Measurements from ENCODE around the gene MROH7. TPM values are rescaled to one million over a fixed set of nuclear protein-coding genes. Genes with fewer than 3 reads are reported as not detected.

The MROH7 gene
- polyA plus RNA-seq, 3 donors: 1.1 TPM; not detected in 2

- no peak overlapping the region for H3K27ac ChIP-seq (ENCODE audit: low read depth in 1 of 2, low read length in 2 of 2)
- no peak for TF ChIP-seq CTCF (IDR thresholded peaks at IDR 0.05)
- H3K27me3 Mint-ChIP-seq (ENCODE audit: low read depth in 3 of 3): peaks cover 0 to 2% (median 0%) of the 10 kb centered on the region in 3 donors
- H2AFZ ChIP-seq (ENCODE audit: insufficient read depth, low read depth, low read length, poor library complexity, severe bottlenecking): no peak overlapping the region
- no peaks in the 10 kb centered on the region for H4K20me1 ChIP-seq (ENCODE audit: insufficient read depth, low read length)
- H3K27ac Mint-ChIP-seq: no peak overlapping the region
- H3K9me3 Mint-ChIP-seq: no peaks in the 10 kb centered on the region
- no peak overlapping the region for H3K4me3 Mint-ChIP-seq
- no peak overlapping the region for H3K4me2 ChIP-seq (replicated peaks; ENCODE audit: extremely low read depth, low read length, poor library complexity, severe bottlenecking)
- no peaks in the 10 kb centered on the region for H3K36me3 Mint-ChIP-seq
- no peak overlapping the region for H3K9ac ChIP-seq (ENCODE audit: insufficient read depth, low read length, poor library complexity, severe bottlenecking)
- H3K27me3 ChIP-seq (ENCODE audit: control insufficient read depth in 2 of 2, insufficient read depth in 2 of 2, low read length in 2 of 2): no peaks in the 10 kb centered on the region
- no peaks in the 10 kb centered on the region for H3K4me1 ChIP-seq (ENCODE audit: control insufficient read depth in 1 of 2, insufficient read depth in 2 of 2, low read length in 2 of 2)
- no peaks in the 10 kb centered on the region for H3K36me3 ChIP-seq (replicated peaks in 1 of 2; ENCODE audit: control insufficient read depth in 1 of 2, insufficient read depth in 2 of 2, low read length in 2 of 2)
- intact Hi-C loops (cut with micrococcal nuclease): no loop called here
- no peaks in the 10 kb centered on the region for H3K9me3 ChIP-seq (replicated peaks in 1 of 2; ENCODE audit: control insufficient read depth in 1 of 2, insufficient read depth in 1 of 2, low read length in 2 of 2)
- H3K4me1 Mint-ChIP-seq: no peaks in the 10 kb centered on the region
- H3K79me2 ChIP-seq (ENCODE audit: insufficient read depth, low read length): no peaks in the 10 kb centered on the region
- WGBS (ENCODE audit: insufficient coverage): 98% methylated on average over 5 of the region's 8 CpGs
- H3K4me3 ChIP-seq (replicated peaks in 1 of 3; ENCODE audit: low read depth in 2 of 3, low read length in 3 of 3): no peak overlapping the region
- no peak for DNase-seq
These were observed 56.8 kb downstream of the MROH7 start for GRCh38 chr1:54698346-54698745.

- H3K27ac ChIP-seq (ENCODE audit: low read depth in 1 of 2, low read length in 2 of 2): no peak overlapping the region
- peaks cover 0 to 2% (median 0%) of the 10 kb centered on the region in 3 donors for H3K27me3 Mint-ChIP-seq (ENCODE audit: low read depth in 3 of 3)
- no peak overlapping the region for H2AFZ ChIP-seq (ENCODE audit: insufficient read depth, low read depth, low read length, poor library complexity, severe bottlenecking)
- TF ChIP-seq CTCF (IDR thresholded peaks at IDR 0.05): no peak
- no peak overlapping the region for H3K4me3 Mint-ChIP-seq
- peak overlapping the region in 1 of 7 donors; percentile 58 for H3K27ac Mint-ChIP-seq
- WGBS (ENCODE audit: insufficient coverage): 85% methylated on average over 8 of the region's 11 CpGs
- no peak overlapping the region for H3K9ac ChIP-seq (ENCODE audit: insufficient read depth, low read length, poor library complexity, severe bottlenecking)
- no peaks in the 10 kb centered on the region for H3K36me3 Mint-ChIP-seq
- H3K4me3 ChIP-seq (replicated peaks in 1 of 3; ENCODE audit: low read depth in 2 of 3, low read length in 3 of 3): no peak overlapping the region
- H3K4me1 ChIP-seq (ENCODE audit: control insufficient read depth in 1 of 2, insufficient read depth in 2 of 2, low read length in 2 of 2): no peaks in the 10 kb centered on the region
- no peaks in the 10 kb centered on the region for H4K20me1 ChIP-seq (ENCODE audit: insufficient read depth, low read length)
- no peaks in the 10 kb centered on the region for H3K9me3 Mint-ChIP-seq
- no peak for DNase-seq
- intact Hi-C loops (cut with micrococcal nuclease): no loop called here
- H3K36me3 ChIP-seq (replicated peaks in 1 of 2; ENCODE audit: control insufficient read depth in 1 of 2, insufficient read depth in 2 of 2, low read length in 2 of 2): no peaks in the 10 kb centered on the region
- no peaks in the 10 kb centered on the region for H3K4me1 Mint-ChIP-seq
- H3K4me2 ChIP-seq (replicated peaks; ENCODE audit: extremely low read depth, low read length, poor library complexity, severe bottlenecking): no peak overlapping the region
- no peaks in the 10 kb centered on the region for H3K9me3 ChIP-seq (replicated peaks in 1 of 2; ENCODE audit: control insufficient read depth in 1 of 2, insufficient read depth in 1 of 2, low read length in 2 of 2)
- H3K79me2 ChIP-seq (ENCODE audit: insufficient read depth, low read length): no peaks in the 10 kb centered on the region
- no peaks in the 10 kb centered on the region for H3K27me3 ChIP-seq (ENCODE audit: control insufficient read depth in 2 of 2, insufficient read depth in 2 of 2, low read length in 2 of 2)
These were observed 58.4 kb downstream of the MROH7 start for GRCh38 chr1:54699936-54700525.
